Jurkat, Clone E6-1 (cell line): Measurements from ENCODE around the gene EML1.
A peak's percentile ranks its signal among the peaks of the same experiment; 100 is the strongest.

ENCODE experiments used
- DNase-seq: peaks from one replicate; pipeline ENCODE4 v3.0.0-alpha.2; 2011; ENCODE audit warnings: low read depth, low spot score
- H3K4me3 ChIP-seq: 2 replicates; pipeline ENCODE4 v1.5.1; 2011; ENCODE audit warnings: mild to moderate bottlenecking, low read length, control low read depth, moderate library complexity

The EML1 gene

GRCh38 chr14:99773521-99774497 is 19.4 kb upstream of the EML1 start:
- DNase-seq: no peak
- no peak overlapping the region for H3K4me3 ChIP-seq

GRCh38 chr14:99774556-99775307 is 18.5 kb upstream of the EML1 start:
- DNase-seq: no peak
- H3K4me3 ChIP-seq: no peak overlapping the region

- DNase-seq: no peak
These were observed 17.9 kb upstream of the EML1 start for GRCh38 chr14:99775351-99775750.

GRCh38 chr14:99777951-99778350 is 15.3 kb upstream of the EML1 start:
- no peak overlapping the region for H3K4me3 ChIP-seq

More at GRCh38 chr14:99775351-99775750, 17.9 kb upstream of the EML1 start:
- no peak overlapping the region for H3K4me3 ChIP-seq

GRCh38 chr14:99779751-99780150 is 13.5 kb upstream of the EML1 start:
- DNase-seq: no peak
- no peak overlapping the region for H3K4me3 ChIP-seq

More at GRCh38 chr14:99777951-99778350, 15.3 kb upstream of the EML1 start:
- DNase-seq: no peak

- DNase-seq: no peak
These were observed 12.5 kb upstream of the EML1 start for GRCh38 chr14:99780690-99781089.

GRCh38 chr14:99781091-99781490 is 12.1 kb upstream of the EML1 start:
- DNase-seq: no peak
- H3K4me3 ChIP-seq: no peak overlapping the region

More at GRCh38 chr14:99780690-99781089, 12.5 kb upstream of the EML1 start:
- H3K4me3 ChIP-seq: no peak overlapping the region

GRCh38 chr14:99781853-99782610 is 11.2 kb upstream of the EML1 start:
- H3K4me3 ChIP-seq: no peak overlapping the region
- DNase-seq: no peak

- no peak overlapping the region for H3K4me3 ChIP-seq
- no peak for DNase-seq
These were observed 8.7 kb upstream of the EML1 start for GRCh38 chr14:99784508-99784907.

- no peak overlapping the region for H3K4me3 ChIP-seq
- DNase-seq: no peak
These were observed 7.8 kb upstream of the EML1 start for GRCh38 chr14:99785426-99785825.

GRCh38 chr14:99786511-99786989 is 6.7 kb upstream of the EML1 start:
- H3K4me3 ChIP-seq: no peak overlapping the region
- no peak for DNase-seq

GRCh38 chr14:99788713-99789112 is 4.5 kb upstream of the EML1 start:
- H3K4me3 ChIP-seq: no peak overlapping the region
- no peak for DNase-seq

- no peak for DNase-seq
- no peak overlapping the region for H3K4me3 ChIP-seq
These were observed 3.6 kb upstream of the EML1 start for GRCh38 chr14:99789581-99789980.

GRCh38 chr14:99790201-99790977 is 2.8 kb upstream of the EML1 start:
- no peak overlapping the region for H3K4me3 ChIP-seq
- peak; percentile 6 for DNase-seq

GRCh38 chr14:99790978-99791376 is 2.2 kb upstream of the EML1 start:
- H3K4me3 ChIP-seq: no peak overlapping the region
- no peak for DNase-seq

GRCh38 chr14:99791476-99792209 is 1.6 kb upstream of the EML1 start:
- H3K4me3 ChIP-seq: no peak overlapping the region
- no peak for DNase-seq

GRCh38 chr14:99792210-99792535 is 1.0 kb upstream of the EML1 start:
- H3K4me3 ChIP-seq: no peak overlapping the region
- no peak for DNase-seq
